Loucy (cell line): ENCODE results near the gene TMED1.

Source experiments
- CTCF ChIP-seq: fragments of 200-600 bp; sonication (generic); conservative IDR thresholded peaks from 2 replicates; pipeline ENCODE4 v1.5.1; 2014; ENCODE audit warnings: mild to moderate bottlenecking, antibody characterized with exemption, low read length
- EZH2phosphoT487 ChIP-seq: fragments of 200-600 bp; IDR thresholded peaks from 2 replicates; pipeline ENCODE4 v1.6.1; 2018; ENCODE audit warnings: antibody characterized with exemption, mild to moderate bottlenecking, moderate library complexity, borderline replicate concordance

GRCh38 chr19:10826846-10827245 is 9.2 kb downstream of the TMED1 start:
- TF ChIP-seq CTCF (no peak), EZH2phosphoT487 (no peak)
